WERI-Rb-1 (cell line): Measurements from ENCODE around the gene MAST3.

Experiments used
- DNase-seq: peaks from one replicate; pipeline ENCODE4 v3.0.0-alpha.2; 2020
- H3K27ac ChIP-seq: fragments of 250-450 bp; sonication (Bioruptor Pico); 2 replicates; pipeline ENCODE4 v1.5.1; 2020; ENCODE audit warnings: mild to moderate bottlenecking, moderate library complexity
- H3K27me3 ChIP-seq: fragments of 250-450 bp; sonication (Bioruptor Pico); 2 replicates; pipeline ENCODE4 v1.5.1; 2021; ENCODE audit warnings: mild to moderate bottlenecking, low read depth, moderate library complexity; ENCODE audit not compliant: insufficient read depth, severe bottlenecking
- H3K36me3 ChIP-seq: fragments of 250-450 bp; sonication (Bioruptor Pico); 2 replicates; pipeline ENCODE4 v1.5.1; 2020; ENCODE audit warnings: mild to moderate bottlenecking, moderate library complexity
- H3K4me3 ChIP-seq: 2 replicates; pipeline ENCODE4 v1.5.1; 2011; ENCODE audit warnings: low read depth, mild to moderate bottlenecking, control low read depth, low read length
- H3K9me3 ChIP-seq: fragments of 250-450 bp; sonication (Bioruptor Pico); 2 replicates; pipeline ENCODE4 v1.5.1; 2021; ENCODE audit warnings: mild to moderate bottlenecking, moderate library complexity; ENCODE audit not compliant: severe bottlenecking
- CTCF ChIP-seq: IDR thresholded peaks from 2 replicates; pipeline ENCODE4 v1.5.1; 2011; ENCODE audit warnings: low read depth, mild to moderate bottlenecking, control low read depth, inconsistent platforms, low read length

Gene MAST3

GRCh38 chr19:18128044-18128443 lies 30.5 kb downstream of the MAST3 start:
- no peak overlapping the region for H3K27ac ChIP-seq
- no peak overlapping the region for H3K4me3 ChIP-seq
- H3K36me3 ChIP-seq = peaks cover 71% of the 10 kb centered on the region
- TF ChIP-seq CTCF = no peak
- no peaks in the 10 kb centered on the region for H3K27me3 ChIP-seq
- DNase-seq = no peak
- no peaks in the 10 kb centered on the region for H3K9me3 ChIP-seq

GRCh38 chr19:18128805-18129204 lies 31.2 kb downstream of the MAST3 start:
- Histone ChIP-seq H3K4me3 (no peak overlapping the region), H3K36me3 (peaks cover 72% of the 10 kb centered on the region), H3K9me3 (no peaks in the 10 kb centered on the region), H3K27me3 (no peaks in the 10 kb centered on the region), H3K27ac (no peak overlapping the region)
- no peak for DNase-seq
- no peak for TF ChIP-seq CTCF

GRCh38 chr19:18130523-18131242 lies 33.1 kb downstream of the MAST3 start:
- Histone ChIP-seq H3K9me3 (no peaks in the 10 kb centered on the region), H3K36me3 (peaks cover 75% of the 10 kb centered on the region), H3K4me3 (no peak overlapping the region), H3K27ac (no peak overlapping the region), H3K27me3 (no peaks in the 10 kb centered on the region)
- no peak for TF ChIP-seq CTCF
- DNase-seq = no peak

GRCh38 chr19:18131841-18132596 lies 34.4 kb downstream of the MAST3 start:
- Histone ChIP-seq H3K27me3 (no peaks in the 10 kb centered on the region), H3K9me3 (no peaks in the 10 kb centered on the region), H3K27ac (no peak overlapping the region), H3K4me3 (no peak overlapping the region), H3K36me3 (peaks cover 71% of the 10 kb centered on the region)
- no peak for TF ChIP-seq CTCF
- DNase-seq = peak; percentile 79

- TF ChIP-seq CTCF = no peak
- no peak overlapping the region for H3K27ac ChIP-seq
- no peaks in the 10 kb centered on the region for H3K9me3 ChIP-seq
- H3K36me3 ChIP-seq = peaks cover 72% of the 10 kb centered on the region
- H3K4me3 ChIP-seq = no peak overlapping the region
- no peaks in the 10 kb centered on the region for H3K27me3 ChIP-seq
- no peak for DNase-seq
Measured at GRCh38 chr19:18135712-18136584, 38.4 kb downstream of the MAST3 start.
